HEK293 (cell line): Measurements from ENCODE around the gene LIMK1.

Experiments
- KLF1 ChIP-seq: fragments of 450-650 bp; formaldehyde crosslinking; IDR thresholded peaks from 2 replicates; pipeline ENCODE4 v1.5.1; 2016; ENCODE audit warnings: missing biosample characterization, missing genetic modification characterization
- OVOL3 ChIP-seq: fragments of 450-650 bp; formaldehyde crosslinking; IDR thresholded peaks from 2 replicates; pipeline ENCODE4 v1.5.1; 2016; ENCODE audit warnings: missing biosample characterization, missing genetic modification characterization
- YY1 ChIP-seq: fragments of 450-650 bp; formaldehyde crosslinking; IDR thresholded peaks from 2 replicates; pipeline ENCODE4 v1.5.1; 2018; ENCODE audit warnings: missing biosample characterization, missing genetic modification characterization
- ZBTB8A ChIP-seq: fragments of 450-650 bp; formaldehyde crosslinking; IDR thresholded peaks from 2 replicates; pipeline ENCODE4 v1.5.1; 2016; ENCODE audit warnings: missing biosample characterization, missing genetic modification characterization
- ZNF274 ChIP-seq, 2 experiments: fragments of 200-500 bp in 1 of 2; fragments of 450-650 bp in 1 of 2; sonication (Bioruptor generic) in 1 of 2; formaldehyde crosslinking in 1 of 2; IDR thresholded peaks; 2 replicates each; pipeline versions ENCODE4 v1.5.1 to v1.6.1; 2014 to 2016; ENCODE audit warnings: borderline replicate concordance in 1 of 2, inconsistent platforms in 1 of 2, low read length in 1 of 2, missing biosample characterization in 1 of 2, missing genetic modification characterization in 1 of 2
- ZNF292 ChIP-seq: fragments of 450-650 bp; formaldehyde crosslinking; IDR thresholded peaks from 2 replicates; pipeline ENCODE4 v1.5.1; 2016; ENCODE audit warnings: low read depth, missing biosample characterization, missing genetic modification characterization, borderline replicate concordance
- ZNF548 ChIP-seq: fragments of 450-650 bp; formaldehyde crosslinking; IDR thresholded peaks from 2 replicates; pipeline ENCODE4 v1.5.1; 2016; ENCODE audit warnings: missing biosample characterization, missing genetic modification characterization
- ZNF610 ChIP-seq: fragments of 450-650 bp; formaldehyde crosslinking; IDR thresholded peaks from 2 replicates; pipeline ENCODE4 v1.5.1; 2016; ENCODE audit warnings: missing biosample characterization, missing genetic modification characterization, borderline replicate concordance
- ZNF837 ChIP-seq: fragments of 450-650 bp; formaldehyde crosslinking; IDR thresholded peaks from 2 replicates; pipeline ENCODE4 v1.5.1; 2016; ENCODE audit warnings: missing biosample characterization, missing genetic modification characterization
- ZSCAN18 ChIP-seq: fragments of 450-650 bp; formaldehyde crosslinking; IDR thresholded peaks from 2 replicates; pipeline ENCODE4 v1.5.1; 2016; ENCODE audit warnings: missing biosample characterization, missing genetic modification characterization
- TF ChIP-seq, protein P1 (sequence below): fragments of 450-650 bp; formaldehyde crosslinking; IDR thresholded peaks from 2 replicates; pipeline ENCODE4 v1.5.1; 2016; ENCODE audit warnings: missing biosample characterization, missing genetic modification characterization
- TF ChIP-seq, protein P2 (sequence below): fragments of 450-650 bp; formaldehyde crosslinking; IDR thresholded peaks from 2 replicates; pipeline ENCODE4 v1.5.1; 2016; ENCODE audit warnings: missing biosample characterization, missing genetic modification characterization
- TF ChIP-seq, protein P3 (sequence below): fragments of 450-650 bp; formaldehyde crosslinking; IDR thresholded peaks from 2 replicates; pipeline ENCODE4 v1.5.1; 2016; ENCODE audit warnings: missing biosample characterization, missing genetic modification characterization

- TF ChIP-seq OVOL3 (tag by site-specific recombination) (no peak), ZSCAN18 (tag by site-specific recombination) (no peak), ZBTB8A (tag by site-specific recombination) (no peak), KLF1 (tag by site-specific recombination) (no peak), ZNF610 (tag by site-specific recombination) (no peak), ZNF548 (tag by site-specific recombination) (no peak), ZNF837 (tag by site-specific recombination) (no peak), ZNF274 (IDR thresholded peaks at IDR 0.05; ENCODE audit: low read length) (no peak), ZNF274 (tag by site-specific recombination; IDR thresholded peaks at IDR 0.05; ENCODE audit: borderline replicate concordance) (no peak), YY1 (tag by site-specific recombination) (no peak), ZNF292 (tag by site-specific recombination) (no peak)
- TF ChIP-seq, protein P1, sequence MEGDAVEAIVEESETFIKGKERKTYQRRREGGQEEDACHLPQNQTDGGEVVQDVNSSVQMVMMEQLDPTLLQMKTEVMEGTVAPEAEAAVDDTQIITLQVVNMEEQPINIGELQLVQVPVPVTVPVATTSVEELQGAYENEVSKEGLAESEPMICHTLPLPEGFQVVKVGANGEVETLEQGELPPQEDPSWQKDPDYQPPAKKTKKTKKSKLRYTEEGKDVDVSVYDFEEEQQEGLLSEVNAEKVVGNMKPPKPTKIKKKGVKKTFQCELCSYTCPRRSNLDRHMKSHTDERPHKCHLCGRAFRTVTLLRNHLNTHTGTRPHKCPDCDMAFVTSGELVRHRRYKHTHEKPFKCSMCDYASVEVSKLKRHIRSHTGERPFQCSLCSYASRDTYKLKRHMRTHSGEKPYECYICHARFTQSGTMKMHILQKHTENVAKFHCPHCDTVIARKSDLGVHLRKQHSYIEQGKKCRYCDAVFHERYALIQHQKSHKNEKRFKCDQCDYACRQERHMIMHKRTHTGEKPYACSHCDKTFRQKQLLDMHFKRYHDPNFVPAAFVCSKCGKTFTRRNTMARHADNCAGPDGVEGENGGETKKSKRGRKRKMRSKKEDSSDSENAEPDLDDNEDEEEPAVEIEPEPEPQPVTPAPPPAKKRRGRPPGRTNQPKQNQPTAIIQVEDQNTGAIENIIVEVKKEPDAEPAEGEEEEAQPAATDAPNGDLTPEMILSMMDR = no peak
- TF ChIP-seq, protein P2, sequence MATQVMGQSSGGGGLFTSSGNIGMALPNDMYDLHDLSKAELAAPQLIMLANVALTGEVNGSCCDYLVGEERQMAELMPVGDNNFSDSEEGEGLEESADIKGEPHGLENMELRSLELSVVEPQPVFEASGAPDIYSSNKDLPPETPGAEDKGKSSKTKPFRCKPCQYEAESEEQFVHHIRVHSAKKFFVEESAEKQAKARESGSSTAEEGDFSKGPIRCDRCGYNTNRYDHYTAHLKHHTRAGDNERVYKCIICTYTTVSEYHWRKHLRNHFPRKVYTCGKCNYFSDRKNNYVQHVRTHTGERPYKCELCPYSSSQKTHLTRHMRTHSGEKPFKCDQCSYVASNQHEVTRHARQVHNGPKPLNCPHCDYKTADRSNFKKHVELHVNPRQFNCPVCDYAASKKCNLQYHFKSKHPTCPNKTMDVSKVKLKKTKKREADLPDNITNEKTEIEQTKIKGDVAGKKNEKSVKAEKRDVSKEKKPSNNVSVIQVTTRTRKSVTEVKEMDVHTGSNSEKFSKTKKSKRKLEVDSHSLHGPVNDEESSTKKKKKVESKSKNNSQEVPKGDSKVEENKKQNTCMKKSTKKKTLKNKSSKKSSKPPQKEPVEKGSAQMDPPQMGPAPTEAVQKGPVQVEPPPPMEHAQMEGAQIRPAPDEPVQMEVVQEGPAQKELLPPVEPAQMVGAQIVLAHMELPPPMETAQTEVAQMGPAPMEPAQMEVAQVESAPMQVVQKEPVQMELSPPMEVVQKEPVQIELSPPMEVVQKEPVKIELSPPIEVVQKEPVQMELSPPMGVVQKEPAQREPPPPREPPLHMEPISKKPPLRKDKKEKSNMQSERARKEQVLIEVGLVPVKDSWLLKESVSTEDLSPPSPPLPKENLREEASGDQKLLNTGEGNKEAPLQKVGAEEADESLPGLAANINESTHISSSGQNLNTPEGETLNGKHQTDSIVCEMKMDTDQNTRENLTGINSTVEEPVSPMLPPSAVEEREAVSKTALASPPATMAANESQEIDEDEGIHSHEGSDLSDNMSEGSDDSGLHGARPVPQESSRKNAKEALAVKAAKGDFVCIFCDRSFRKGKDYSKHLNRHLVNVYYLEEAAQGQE (tag by site-specific recombination) = no peak
- TF ChIP-seq, protein P3, sequence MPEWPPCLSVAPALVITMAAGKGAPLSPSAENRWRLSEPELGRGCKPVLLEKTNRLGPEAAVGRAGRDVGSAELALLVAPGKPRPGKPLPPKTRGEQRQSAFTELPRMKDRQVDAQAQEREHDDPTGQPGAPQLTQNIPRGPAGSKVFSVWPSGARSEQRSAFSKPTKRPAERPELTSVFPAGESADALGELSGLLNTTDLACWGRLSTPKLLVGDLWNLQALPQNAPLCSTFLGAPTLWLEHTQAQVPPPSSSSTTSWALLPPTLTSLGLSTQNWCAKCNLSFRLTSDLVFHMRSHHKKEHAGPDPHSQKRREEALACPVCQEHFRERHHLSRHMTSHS (tag by site-specific recombination) = no peak
Observed at GRCh38 chr7:74049997-74050798, 33.4 kb upstream of the LIMK1 start.
